Activated B cell treated with CpG ODN at 0.5 μM for 24 hours (primary cell): ENCODE data around the gene TUBB2B. TPM values are rescaled to one million over a fixed set of nuclear protein-coding genes. Genes with fewer than 3 reads are reported as not detected.

Source experiments
- ATAC-seq: fragments of 200-7000 bp; cut with Tn5 transposase; one replicate; pipeline ENCODE4 v1.10.0; 2021; ENCODE audit warnings: low read depth, mild to moderate bottlenecking, moderate library complexity
- CTCF ChIA-PET: fragments of 350-600 bp; sonication (Branson Sonifier 250); formaldehyde crosslinking; loops from one replicate; lab custom pipeline; 2021; ENCODE audit warnings: antibody characterized with exemption; lab: Charles Lee
- POLR2A ChIA-PET: fragments of 350-600 bp; sonication (Branson Sonifier 250); formaldehyde crosslinking; loops from one replicate; lab custom pipeline; 2021; ENCODE audit warnings: antibody characterized with exemption; lab: Charles Lee
- DNase-seq: peaks from one replicate; pipeline ENCODE4 v3.0.0; 2022
- H3K27ac Mint-ChIP-seq: one replicate; pipeline ENCODE4 v1.8.0; 2020; ENCODE audit warnings: mixed read lengths
- H3K27me3 Mint-ChIP-seq: one replicate; pipeline ENCODE4 v1.8.0; 2021; ENCODE audit warnings: mixed read lengths
- H3K36me3 Mint-ChIP-seq: one replicate; pipeline ENCODE4 v1.8.0; 2021; ENCODE audit warnings: low read depth, mixed read lengths
- H3K4me1 Mint-ChIP-seq: one replicate; pipeline ENCODE4 v1.8.0; 2021; ENCODE audit warnings: mixed read lengths
- H3K4me3 Mint-ChIP-seq: one replicate; pipeline ENCODE4 v1.8.0; 2020; ENCODE audit warnings: mild to moderate bottlenecking, mixed read lengths
- H3K9me3 Mint-ChIP-seq: one replicate; pipeline ENCODE4 v1.8.0; 2020; ENCODE audit warnings: mixed read lengths
- CTCF ChIP-seq: fragments of 200-600 bp; IDR thresholded peaks from one replicate; pipeline ENCODE4 v1.8.0; 2022; ENCODE audit warnings: antibody characterized with exemption, mild to moderate bottlenecking
- intact Hi-C: fragments of 100-400 bp; cut with micrococcal nuclease; formaldehyde crosslinking; loops from one replicate; pipeline ENCODE4 v1.15.1; 2024
- total RNA-seq: library from RNA; stranded (reverse); gene quantifications from 2 replicates; pipeline ENCODE4 v1.2.3, GENCODE V29; 2022

The TUBB2B gene
- total RNA-seq, 1 donor from 2014 or later: not detected

- no peak for ATAC-seq
- ChIA-PET POLR2A (no interaction called here), CTCF (interaction anchor here (0.8 to 1.5 kb wide), 3 partner anchors 10 to 706 kb away, joined by 3 to 4 read pairs (median 3); no protein-coding TSS in a partner anchor)
- H3K36me3 Mint-ChIP-seq: peaks cover 51% of the 10 kb centered on the region
- intact Hi-C loops: no loop called here
- H3K27me3 Mint-ChIP-seq: no peaks in the 10 kb centered on the region
- H3K4me3 Mint-ChIP-seq: no peak overlapping the region
- TF ChIP-seq CTCF: no peak
- H3K9me3 Mint-ChIP-seq: no peaks in the 10 kb centered on the region
- H3K4me1 Mint-ChIP-seq: no peaks in the 10 kb centered on the region
- DNase-seq: no peak
- H3K27ac Mint-ChIP-seq: no peak overlapping the region
Measured at GRCh38 chr6:3272911-3273547, 45.6 kb upstream of the TUBB2B start.

GRCh38 chr6:3271756-3272155 lies 44.3 kb upstream of the TUBB2B start:
- peaks cover 58% of the 10 kb centered on the region for H3K36me3 Mint-ChIP-seq

GRCh38 chr6:3270258-3270657 lies 42.8 kb upstream of the TUBB2B start:
- H3K36me3 Mint-ChIP-seq: peaks cover 62% of the 10 kb centered on the region
- ChIA-PET CTCF (interaction anchor here (0.7 kb wide), 1 partner anchor 463 kb away, joined by 3 read pairs; no protein-coding TSS in a partner anchor), POLR2A (no interaction called here)
- H3K4me3 Mint-ChIP-seq: no peak overlapping the region
- H3K27me3 Mint-ChIP-seq: no peaks in the 10 kb centered on the region
- peaks cover 2% of the 10 kb centered on the region for H3K4me1 Mint-ChIP-seq
- DNase-seq (no peak), ATAC-seq (no peak)
- no peaks in the 10 kb centered on the region for H3K9me3 Mint-ChIP-seq
- intact Hi-C loops: no loop called here
- H3K27ac Mint-ChIP-seq: no peak overlapping the region
- no peak for TF ChIP-seq CTCF

More at GRCh38 chr6:3271756-3272155, 44.3 kb upstream of the TUBB2B start:
- H3K4me1 Mint-ChIP-seq: peaks cover 2% of the 10 kb centered on the region
- H3K9me3 Mint-ChIP-seq: no peaks in the 10 kb centered on the region
- H3K4me3 Mint-ChIP-seq: no peak overlapping the region
- intact Hi-C loops: no loop called here
- no peak for DNase-seq
- H3K27ac Mint-ChIP-seq: no peak overlapping the region
- H3K27me3 Mint-ChIP-seq: no peaks in the 10 kb centered on the region
- ChIA-PET CTCF (no interaction called here), POLR2A (no interaction called here)
- ATAC-seq: no peak
- no peak for TF ChIP-seq CTCF

GRCh38 chr6:3269281-3269975 lies 42.0 kb upstream of the TUBB2B start:
- intact Hi-C loops: no loop called here
- no peaks in the 10 kb centered on the region for H3K9me3 Mint-ChIP-seq
- H3K4me3 Mint-ChIP-seq: no peak overlapping the region
- CTCF ChIA-PET: no interaction called here
- POLR2A ChIA-PET: no interaction called here
- peaks cover 71% of the 10 kb centered on the region for H3K36me3 Mint-ChIP-seq
- DNase-seq: no peak
- no peak overlapping the region for H3K27ac Mint-ChIP-seq
- no peak for ATAC-seq
- peaks cover 2% of the 10 kb centered on the region for H3K4me1 Mint-ChIP-seq
- H3K27me3 Mint-ChIP-seq: no peaks in the 10 kb centered on the region
- no peak for TF ChIP-seq CTCF

GRCh38 chr6:3268680-3269079 lies 41.2 kb upstream of the TUBB2B start:
- ChIA-PET POLR2A (no interaction called here), CTCF (no interaction called here)
- DNase-seq: no peak
- Mint-ChIP-seq H3K9me3 (no peaks in the 10 kb centered on the region), H3K27me3 (no peaks in the 10 kb centered on the region), H3K4me3 (no peak overlapping the region), H3K4me1 (peaks cover 2% of the 10 kb centered on the region), H3K27ac (no peak overlapping the region), H3K36me3 (peaks cover 76% of the 10 kb centered on the region)
- intact Hi-C loops: no loop called here
- TF ChIP-seq CTCF: no peak
- ATAC-seq: no peak
